HL-60 (cell line): ENCODE measurements around the gene PDE11A.

ENCODE experiments used
- GABPA ChIP-seq: IDR thresholded peaks from 2 replicates; pipeline ENCODE4 v1.6.1; 2012; ENCODE audit warnings: low read depth
- POLR2AphosphoS5 ChIP-seq: IDR thresholded peaks from 2 replicates; pipeline ENCODE4 v1.6.1; 2012; ENCODE audit warnings: low read depth
- SPI1 ChIP-seq: IDR thresholded peaks from 2 replicates; pipeline ENCODE4 v1.6.1; 2012; ENCODE audit warnings: low read depth, mild to moderate bottlenecking, borderline replicate concordance
- TF ChIP-seq, protein P1 (sequence below): IDR thresholded peaks from one replicate; pipeline ENCODE4 v1.5.1; 2011; ENCODE audit warnings: low read length, control low read depth, inconsistent platforms; ENCODE audit not compliant: insufficient read depth

DNA sequence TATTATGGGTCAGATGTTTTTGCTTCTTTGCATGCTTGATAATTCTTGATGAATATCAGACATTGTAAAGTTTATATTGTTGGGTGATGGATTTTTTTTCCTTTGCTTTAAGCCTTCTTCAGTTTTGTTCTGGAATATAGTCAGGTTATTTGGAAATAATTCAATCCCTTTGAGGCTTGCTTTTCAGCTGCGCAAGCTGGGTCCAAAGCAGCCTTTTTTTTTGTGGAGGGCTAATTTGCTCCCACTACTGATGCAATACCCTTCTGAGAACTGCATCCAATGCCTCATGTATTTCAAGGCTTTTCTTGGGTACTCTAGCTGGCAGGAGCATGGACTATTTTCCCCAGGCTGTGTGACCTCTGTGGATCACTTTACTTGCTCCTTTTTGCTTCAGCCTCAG, 434.1 kb downstream of the PDE11A start:
- TF ChIP-seq, protein P1, sequence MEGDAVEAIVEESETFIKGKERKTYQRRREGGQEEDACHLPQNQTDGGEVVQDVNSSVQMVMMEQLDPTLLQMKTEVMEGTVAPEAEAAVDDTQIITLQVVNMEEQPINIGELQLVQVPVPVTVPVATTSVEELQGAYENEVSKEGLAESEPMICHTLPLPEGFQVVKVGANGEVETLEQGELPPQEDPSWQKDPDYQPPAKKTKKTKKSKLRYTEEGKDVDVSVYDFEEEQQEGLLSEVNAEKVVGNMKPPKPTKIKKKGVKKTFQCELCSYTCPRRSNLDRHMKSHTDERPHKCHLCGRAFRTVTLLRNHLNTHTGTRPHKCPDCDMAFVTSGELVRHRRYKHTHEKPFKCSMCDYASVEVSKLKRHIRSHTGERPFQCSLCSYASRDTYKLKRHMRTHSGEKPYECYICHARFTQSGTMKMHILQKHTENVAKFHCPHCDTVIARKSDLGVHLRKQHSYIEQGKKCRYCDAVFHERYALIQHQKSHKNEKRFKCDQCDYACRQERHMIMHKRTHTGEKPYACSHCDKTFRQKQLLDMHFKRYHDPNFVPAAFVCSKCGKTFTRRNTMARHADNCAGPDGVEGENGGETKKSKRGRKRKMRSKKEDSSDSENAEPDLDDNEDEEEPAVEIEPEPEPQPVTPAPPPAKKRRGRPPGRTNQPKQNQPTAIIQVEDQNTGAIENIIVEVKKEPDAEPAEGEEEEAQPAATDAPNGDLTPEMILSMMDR = no peak
- no peak for TF ChIP-seq SPI1
- TF ChIP-seq GABPA = no peak
- no peak for TF ChIP-seq POLR2AphosphoS5
